HEK293T (cell line): ENCODE measurements around the gene SPATA31D3.

ENCODE experiments used
- CTCF ChIA-PET: fragments of 350-600 bp; formaldehyde crosslinking; extraction: SDS; loops from one replicate; lab custom pipeline; 2021; ENCODE audit warnings: antibody characterized with exemption, inconsistent platforms; lab: Yijun Ruan, JAX
- POLR2A ChIA-PET: fragments of 350-600 bp; formaldehyde crosslinking; extraction: SDS; loops from one replicate; lab custom pipeline; 2020; ENCODE audit warnings: antibody characterized with exemption, inconsistent platforms; lab: Yijun Ruan, JAX
- DNase-seq: peaks from one replicate; pipeline ENCODE4 v3.0.0; 2012; ENCODE audit warnings: mixed read lengths; ENCODE audit errors: extremely low spot score
- ARNT ChIP-seq: fragments of 450-650 bp; IDR thresholded peaks from 2 replicates; pipeline ENCODE4 v1.6.1; 2017; ENCODE audit warnings: mild to moderate bottlenecking
- BHLHE40 ChIP-seq: fragments of 450-650 bp; IDR thresholded peaks from 2 replicates; pipeline ENCODE4 v1.6.1; 2016; ENCODE audit warnings: mild to moderate bottlenecking, moderate library complexity, borderline replicate concordance
- CTBP1 ChIP-seq: fragments of 450-650 bp; IDR thresholded peaks from 2 replicates; pipeline ENCODE4 v1.6.1; 2016; ENCODE audit warnings: borderline replicate concordance
- ELF4 ChIP-seq: fragments of 450-650 bp; IDR thresholded peaks from 2 replicates; pipeline ENCODE4 v1.6.1; 2017; ENCODE audit warnings: antibody characterized with exemption
- FOXA1 ChIP-seq: fragments of 450-650 bp; IDR thresholded peaks from 2 replicates; pipeline ENCODE4 v1.6.1; 2016; ENCODE audit warnings: mild to moderate bottlenecking
- FOXK2 ChIP-seq: fragments of 450-650 bp; IDR thresholded peaks from 2 replicates; pipeline ENCODE4 v1.6.1; 2016; ENCODE audit warnings: mild to moderate bottlenecking
- FOXM1 ChIP-seq: fragments of 450-650 bp; IDR thresholded peaks from 2 replicates; pipeline ENCODE4 v1.6.1; 2017; ENCODE audit warnings: mild to moderate bottlenecking, borderline replicate concordance
- HDGF ChIP-seq: fragments of 450-650 bp; IDR thresholded peaks from 2 replicates; pipeline ENCODE4 v1.6.1; 2017; ENCODE audit warnings: antibody characterized with exemption, borderline replicate concordance
- L3MBTL2 ChIP-seq: fragments of 450-650 bp; conservative IDR thresholded peaks from 2 replicates; pipeline ENCODE4 v1.6.1; 2016; ENCODE audit warnings: mild to moderate bottlenecking
- LEF1 ChIP-seq: fragments of 450-650 bp; IDR thresholded peaks from 2 replicates; pipeline ENCODE4 v1.6.1; 2017; ENCODE audit warnings: mild to moderate bottlenecking, borderline replicate concordance
- NFRKB ChIP-seq: fragments of 450-650 bp; IDR thresholded peaks from 2 replicates; pipeline ENCODE4 v1.6.1; 2016; ENCODE audit warnings: mild to moderate bottlenecking, moderate library complexity
- SP1 ChIP-seq: fragments of 450-650 bp; IDR thresholded peaks from 2 replicates; pipeline ENCODE4 v1.6.1; 2017
- SUZ12 ChIP-seq: fragments of 450-650 bp; IDR thresholded peaks from 2 replicates; pipeline ENCODE4 v1.6.1; 2016; ENCODE audit warnings: mild to moderate bottlenecking
- TARDBP ChIP-seq: fragments of 450-650 bp; IDR thresholded peaks from 2 replicates; pipeline ENCODE4 v1.6.1; 2016
- ZNF384 ChIP-seq: fragments of 450-650 bp; IDR thresholded peaks from 2 replicates; pipeline ENCODE4 v1.6.1; 2016
- TF ChIP-seq, protein P1 (sequence below): fragments of 450-650 bp; IDR thresholded peaks from 2 replicates; pipeline ENCODE4 v1.6.1; 2016

Gene SPATA31D3

DNA sequence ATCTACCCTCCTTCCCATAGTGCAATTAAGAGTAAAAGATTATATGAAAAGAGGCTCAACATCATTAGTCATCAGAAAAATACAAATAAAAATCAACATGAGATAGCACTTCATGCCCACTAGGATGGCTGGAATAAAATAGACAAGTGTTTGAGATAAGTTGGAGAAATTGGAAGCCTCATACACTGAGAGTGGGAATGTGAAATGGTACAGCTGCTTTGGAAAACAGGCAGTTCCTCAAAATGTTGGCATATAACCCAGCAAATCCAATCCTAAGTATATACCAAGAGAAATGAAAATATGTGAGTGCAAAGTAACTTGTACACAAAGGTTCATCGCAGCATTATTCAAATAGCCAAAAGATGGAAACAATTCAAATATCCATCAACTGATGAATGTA, 9.8 kb downstream of the SPATA31D3 start:
- TF ChIP-seq FOXM1 (no peak), FOXA1 (no peak)
- POLR2A ChIA-PET, result no interaction called here
- no peak for DNase-seq
- CTCF ChIA-PET, result interaction anchor here (0.8 kb wide), 1 partner anchor 388 kb away, joined by 3 read pairs; no protein-coding TSS in a partner anchor

DNA sequence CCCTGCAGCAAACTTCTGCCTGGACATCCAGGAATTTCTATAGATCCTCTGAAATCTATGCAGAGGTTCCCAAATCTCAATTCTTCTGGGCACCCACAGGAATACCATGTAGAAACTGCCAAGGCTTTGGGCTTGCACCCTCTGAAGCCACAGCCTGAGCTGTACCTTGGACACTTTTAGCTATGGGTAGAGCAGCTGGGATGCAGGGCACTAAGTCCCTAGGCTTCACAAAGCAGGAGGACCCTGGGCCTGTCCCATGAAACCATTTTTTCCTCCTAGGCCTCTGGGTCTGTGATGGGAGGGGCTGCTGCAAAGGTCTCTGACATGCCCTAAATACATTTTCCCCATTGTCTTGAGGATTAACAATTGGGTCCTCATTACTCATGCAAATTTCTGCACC, 12.3 kb downstream of the SPATA31D3 start:
- ChIA-PET POLR2A (no interaction called here), CTCF (no interaction called here)
- TF ChIP-seq NFRKB (no peak), FOXM1 (no peak), FOXK2 (no peak), CTBP1 (no peak), SUZ12 (no peak), L3MBTL2 (no peak), TARDBP (no peak), LEF1 (no peak), ELF4 (no peak), ZNF384 (no peak), HDGF (no peak), BHLHE40 (no peak), FOXA1 (no peak), SP1 (no peak)
- TF ChIP-seq, protein P1, sequence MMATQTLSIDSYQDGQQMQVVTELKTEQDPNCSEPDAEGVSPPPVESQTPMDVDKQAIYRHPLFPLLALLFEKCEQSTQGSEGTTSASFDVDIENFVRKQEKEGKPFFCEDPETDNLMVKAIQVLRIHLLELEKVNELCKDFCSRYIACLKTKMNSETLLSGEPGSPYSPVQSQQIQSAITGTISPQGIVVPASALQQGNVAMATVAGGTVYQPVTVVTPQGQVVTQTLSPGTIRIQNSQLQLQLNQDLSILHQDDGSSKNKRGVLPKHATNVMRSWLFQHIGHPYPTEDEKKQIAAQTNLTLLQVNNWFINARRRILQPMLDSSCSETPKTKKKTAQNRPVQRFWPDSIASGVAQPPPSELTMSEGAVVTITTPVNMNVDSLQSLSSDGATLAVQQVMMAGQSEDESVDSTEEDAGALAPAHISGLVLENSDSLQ, result no peak
- DNase-seq, result no peak

DNA sequence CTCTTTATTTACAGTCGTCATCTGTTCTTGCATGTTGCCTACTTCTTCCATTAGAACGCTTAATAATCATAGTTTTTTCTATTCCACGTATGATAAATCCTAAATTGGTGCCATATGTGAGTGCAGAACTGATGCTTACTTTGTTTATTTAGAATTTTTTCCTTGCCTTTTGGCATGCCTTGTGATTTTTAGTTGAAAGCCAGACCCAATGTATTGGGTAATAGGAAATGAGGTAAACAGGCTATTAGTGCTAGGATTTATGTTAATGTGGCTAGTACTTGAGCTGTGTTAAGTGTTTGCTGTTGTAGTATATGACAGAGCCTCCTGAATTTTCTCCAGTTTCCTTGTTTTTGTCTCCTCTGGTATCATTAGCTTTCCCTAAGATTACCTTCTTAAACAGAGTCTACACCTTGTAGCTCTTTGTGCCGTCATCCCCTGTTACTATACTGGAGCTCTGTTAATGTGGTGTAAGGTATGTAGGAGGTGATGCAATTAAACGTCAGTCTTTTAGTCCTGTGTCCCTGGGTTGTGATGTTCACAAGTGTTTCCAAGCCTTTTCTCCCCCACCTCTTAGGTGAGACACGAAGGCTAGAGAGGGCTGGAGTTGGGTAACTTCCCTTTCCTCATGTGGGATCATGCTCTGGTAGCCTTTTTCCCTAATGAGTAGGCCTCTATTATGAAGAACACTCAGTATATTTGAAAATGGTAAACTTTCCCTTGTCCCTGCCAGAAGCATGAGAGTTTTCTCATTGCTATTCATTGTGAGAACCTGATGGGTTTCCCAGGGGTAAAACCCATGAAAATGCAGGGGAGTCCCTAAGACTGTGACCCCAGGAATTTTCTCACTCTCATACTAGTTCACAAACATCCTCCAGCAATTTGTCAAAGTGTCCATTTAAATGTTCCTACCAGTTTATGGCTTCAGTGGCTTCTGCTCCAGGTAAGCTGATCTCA, 21.2 kb downstream of the SPATA31D3 start:
- CTCF ChIA-PET, result no interaction called here

DNA sequence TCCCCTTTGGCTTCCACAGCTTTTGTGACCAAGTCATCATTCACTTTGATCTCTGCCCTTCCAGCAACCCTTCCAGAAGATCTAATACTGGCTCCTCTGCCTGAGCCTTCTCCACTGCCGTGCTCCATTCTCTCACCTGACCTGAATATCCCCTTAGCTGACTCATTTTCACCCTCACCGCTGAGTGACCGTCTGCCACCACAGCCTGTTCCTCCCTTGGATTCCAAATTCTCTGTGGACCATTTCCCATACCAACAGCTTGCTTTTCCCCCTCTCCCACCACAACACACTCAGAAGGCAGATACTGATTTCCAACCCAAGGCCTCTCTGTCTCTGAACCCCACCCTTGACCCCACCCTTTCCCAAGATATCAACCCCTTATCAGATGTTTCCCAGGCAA, 24.7 kb downstream of the SPATA31D3 start:
- POLR2A ChIA-PET, result no interaction called here
- no peak for TF ChIP-seq CTBP1
- no peak for TF ChIP-seq LEF1
- no peak for TF ChIP-seq HDGF
- TF ChIP-seq FOXA1, result no peak
- no peak for TF ChIP-seq BHLHE40
- TF ChIP-seq NFRKB, result no peak
- TF ChIP-seq ARNT, result no peak
- no peak for TF ChIP-seq ZNF384
- TF ChIP-seq ELF4, result no peak
- TF ChIP-seq L3MBTL2, result no peak
- no peak for TF ChIP-seq SP1
- no peak for TF ChIP-seq FOXK2
- no peak for TF ChIP-seq FOXM1
- no peak for TF ChIP-seq SUZ12
- TF ChIP-seq, protein P1, result no peak
- DNase-seq, result no peak
- CTCF ChIA-PET, result no interaction called here

More for the DNA sequence above, 21.2 kb downstream of the SPATA31D3 start:
- no peak for DNase-seq
- TF ChIP-seq SUZ12, result no peak
- no peak for TF ChIP-seq HDGF
- no peak for TF ChIP-seq TARDBP
- TF ChIP-seq, protein P1, result no peak
- no peak for TF ChIP-seq BHLHE40
- no peak for TF ChIP-seq FOXM1
- no peak for TF ChIP-seq FOXA1
- TF ChIP-seq ARNT, result no peak
- no peak for TF ChIP-seq FOXK2
- TF ChIP-seq SP1, result no peak
- no peak for TF ChIP-seq LEF1
- TF ChIP-seq NFRKB, result no peak
- TF ChIP-seq CTBP1, result no peak
- no peak for TF ChIP-seq ZNF384
- TF ChIP-seq L3MBTL2, result no peak
- no peak for TF ChIP-seq ELF4
- POLR2A ChIA-PET, result no interaction called here

DNA sequence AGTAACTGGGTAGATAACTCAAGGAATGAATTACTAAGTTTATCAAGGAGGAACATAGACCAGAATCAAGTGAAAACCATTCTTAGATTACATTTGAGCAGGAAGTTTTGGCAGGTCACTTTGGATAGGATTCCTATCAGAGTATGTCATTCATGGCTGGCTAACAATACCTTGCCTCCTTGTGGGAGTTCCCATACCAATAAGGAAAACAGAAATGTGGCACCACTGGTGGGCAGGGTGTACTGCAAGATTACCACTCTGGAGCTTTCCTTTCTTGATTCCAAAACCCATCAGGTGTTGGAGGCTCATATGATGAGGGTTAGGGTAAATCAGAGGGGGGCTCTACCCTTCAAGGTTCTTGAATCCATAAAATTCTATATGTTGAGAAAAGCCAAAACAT, 26.7 kb downstream of the SPATA31D3 start:
- ChIA-PET POLR2A (no interaction called here), CTCF (no interaction called here)
- DNase-seq, result no peak
- TF ChIP-seq FOXK2 (no peak), ELF4 (no peak), ZNF384 (no peak), BHLHE40 (no peak), L3MBTL2 (no peak), ARNT (no peak), NFRKB (no peak), LEF1 (no peak), FOXA1 (no peak), SP1 (no peak), HDGF (no peak), TARDBP (no peak), SUZ12 (no peak), FOXM1 (no peak)
- TF ChIP-seq, protein P1, result no peak
